Measurements from ENCODE around the gene CIB1. TPM values are rescaled to one million over a fixed set of nuclear protein-coding genes. Genes with fewer than 3 reads are reported as not detected.

Gene CIB1
- total RNA-seq, 1 experiment from 2014 or later, result 65.7 TPM

Small RNA genes lying within 50 kb of the gene (small RNA-seq; reads per million reads assigned to genes)
- not detected for gene AC091167.3

Other genes starting within 250 kb of the CIB1 start
- gene ZNF710, start 232.6 kb downstream of the CIB1 start, total RNA-seq (2014; rRNA removed; shearing (Covaris generic)), result 14.4 and 16.1 TPM in 2 replicates
- gene IDH2, start 131.5 kb downstream of the CIB1 start, total RNA-seq (2014; rRNA removed; shearing (Covaris generic)), result 6.9 and 7.7 TPM in 2 replicates
- gene SEMA4B, start 32.6 kb downstream of the CIB1 start, total RNA-seq (2014; rRNA removed; shearing (Covaris generic)), result 53.7 and 57.1 TPM in 2 replicates
- gene GDPGP1, start 268 bp upstream of the CIB1 start, total RNA-seq (2014; rRNA removed; shearing (Covaris generic)), result 6.3 and 6.4 TPM in 2 replicates
- not detected in 2 replicates for gene TTLL13, start 15.6 kb upstream of the CIB1 start, total RNA-seq (2014; rRNA removed; shearing (Covaris generic))
- 65.3 and 82.5 TPM in 2 replicates for gene NGRN, start 31.7 kb upstream of the CIB1 start, total RNA-seq (2014; rRNA removed; shearing (Covaris generic))
- gene ZNF774, start 118.3 kb upstream of the CIB1 start, total RNA-seq (2014; rRNA removed; shearing (Covaris generic)), result 0.76 and 0.87 TPM in 2 replicates
- gene IQGAP1, start 154.3 kb upstream of the CIB1 start, total RNA-seq (2014; rRNA removed; shearing (Covaris generic)), result 145 and 148 TPM in 2 replicates

Measured in HT1080 (cell line).